Osteocyte (in vitro differentiated cells): ENCODE measurements around the gene SNTG2. TPM values are rescaled to one million over a fixed set of nuclear protein-coding genes. Genes with fewer than 3 reads are reported as not detected.

Experiments
- DNase-seq: peaks from one replicate; pipeline ENCODE4 v3.0.0; 2021; ENCODE audit warnings: mixed read lengths; ENCODE audit not compliant: unreplicated experiment; ENCODE audit errors: extremely low spot score
- H3K27ac Mint-ChIP-seq: one replicate; pipeline ENCODE4 v1.8.0; 2021; ENCODE audit warnings: mild to moderate bottlenecking, mixed read lengths; ENCODE audit not compliant: unreplicated experiment
- H3K27me3 Mint-ChIP-seq: one replicate; pipeline ENCODE4 v1.8.0; 2021; ENCODE audit warnings: mixed read lengths; ENCODE audit not compliant: unreplicated experiment
- H3K36me3 Mint-ChIP-seq: one replicate; pipeline ENCODE4 v1.8.0; 2021; ENCODE audit warnings: mixed read lengths; ENCODE audit not compliant: unreplicated experiment
- H3K4me1 Mint-ChIP-seq: one replicate; pipeline ENCODE4 v1.8.0; 2021; ENCODE audit warnings: mixed read lengths; ENCODE audit not compliant: unreplicated experiment
- H3K4me3 Mint-ChIP-seq: one replicate; pipeline ENCODE4 v1.8.0; 2021; ENCODE audit warnings: mild to moderate bottlenecking, moderate library complexity, mixed read lengths; ENCODE audit not compliant: unreplicated experiment
- H3K9me3 Mint-ChIP-seq: one replicate; pipeline ENCODE4 v1.8.0; 2021; ENCODE audit warnings: mixed read lengths; ENCODE audit not compliant: unreplicated experiment
- CTCF ChIP-seq: fragments of 200-600 bp; sonication (generic); IDR thresholded peaks from 2 replicates; pipeline ENCODE4 v1.5.0; 2021; ENCODE audit warnings: antibody characterized with exemption, mild to moderate bottlenecking, moderate library complexity
- total RNA-seq: library from RNA; stranded (reverse); gene quantifications from 2 replicates; pipeline ENCODE4 v1.2.1, GENCODE V29; 2021

SNTG2 gene
- total RNA-seq, 1 donor from 2014 or later, result not detected

- Mint-ChIP-seq H3K9me3 (peaks cover 9% of the 10 kb centered on the region), H3K27me3 (peaks cover 2% of the 10 kb centered on the region), H3K27ac (no peak overlapping the region), H3K4me3 (no peak overlapping the region), H3K4me1 (no peaks in the 10 kb centered on the region), H3K36me3 (no peaks in the 10 kb centered on the region)
- no peak for DNase-seq
- TF ChIP-seq CTCF, result no peak
These were observed 119.2 kb downstream of the SNTG2 start for GRCh38 chr2:1069847-1070246.

- DNase-seq, result no peak
- Mint-ChIP-seq H3K9me3 (peaks cover 9% of the 10 kb centered on the region), H3K27ac (no peak overlapping the region), H3K4me3 (no peak overlapping the region), H3K36me3 (no peaks in the 10 kb centered on the region), H3K27me3 (peaks cover 4% of the 10 kb centered on the region), H3K4me1 (no peaks in the 10 kb centered on the region)
- no peak for TF ChIP-seq CTCF
These were observed 120.0 kb downstream of the SNTG2 start for GRCh38 chr2:1070601-1071000.

GRCh38 chr2:1071650-1072049, 121.0 kb downstream of the SNTG2 start:
- DNase-seq, result no peak
- Mint-ChIP-seq H3K27ac (no peak overlapping the region), H3K36me3 (no peaks in the 10 kb centered on the region), H3K4me3 (no peak overlapping the region), H3K27me3 (peaks cover 8% of the 10 kb centered on the region), H3K4me1 (no peaks in the 10 kb centered on the region), H3K9me3 (peaks cover 9% of the 10 kb centered on the region)
- TF ChIP-seq CTCF, result no peak

GRCh38 chr2:1072250-1072649, 121.6 kb downstream of the SNTG2 start:
- no peak for TF ChIP-seq CTCF
- peaks cover 8% of the 10 kb centered on the region for H3K27me3 Mint-ChIP-seq

GRCh38 chr2:1077911-1078310, 127.3 kb downstream of the SNTG2 start:
- TF ChIP-seq CTCF, result no peak
- peaks cover 8% of the 10 kb centered on the region for H3K27me3 Mint-ChIP-seq
- H3K4me3 Mint-ChIP-seq, result no peak overlapping the region
- DNase-seq, result no peak
- no peak overlapping the region for H3K27ac Mint-ChIP-seq
- H3K9me3 Mint-ChIP-seq, result no peaks in the 10 kb centered on the region
- H3K36me3 Mint-ChIP-seq, result no peaks in the 10 kb centered on the region
- no peaks in the 10 kb centered on the region for H3K4me1 Mint-ChIP-seq

More at GRCh38 chr2:1072250-1072649, 121.6 kb downstream of the SNTG2 start:
- Mint-ChIP-seq H3K4me3 (no peak overlapping the region), H3K4me1 (no peaks in the 10 kb centered on the region), H3K27ac (no peak overlapping the region), H3K9me3 (peaks cover 9% of the 10 kb centered on the region), H3K36me3 (no peaks in the 10 kb centered on the region)
- DNase-seq, result no peak
